Measurements from ENCODE around the gene SHB. TPM values are rescaled to one million over a fixed set of nuclear protein-coding genes. Genes with fewer than 3 reads are reported as not detected.

The SHB gene
- total RNA-seq, 2 experiments from 2014 or later: 2.8 to 3.2 TPM

- no peak overlapping the region for H3K4me3 Mint-ChIP-seq
- DNase-seq: no peak
- ChIA-PET CTCF (no interaction called here), POLR2A (no interaction called here)
- no peaks in the 10 kb centered on the region for H3K9me3 Mint-ChIP-seq
- no peak overlapping the region for H3K27ac Mint-ChIP-seq
- H3K36me3 Mint-ChIP-seq (ENCODE audit: low read depth): no peaks in the 10 kb centered on the region
- ATAC-seq: no peak
- TF ChIP-seq CTCF (IDR thresholded peaks at IDR 0.05): no peak
- H3K27me3 Mint-ChIP-seq: no peaks in the 10 kb centered on the region
- intact Hi-C loops (cut with micrococcal nuclease): no loop called here
- peaks cover 16% of the 10 kb centered on the region for H3K4me1 Mint-ChIP-seq (ENCODE audit: low read depth)
Measured at GRCh38 chr9:38012767-38013450, 56.1 kb downstream of the SHB start.

- H3K9me3 Mint-ChIP-seq: no peaks in the 10 kb centered on the region
- POLR2A ChIA-PET: no interaction called here
- H3K4me3 Mint-ChIP-seq: no peak overlapping the region
- ATAC-seq (no peak), DNase-seq (no peak)
- H3K27ac Mint-ChIP-seq: no peak overlapping the region
- CTCF ChIA-PET: interaction anchor here (1.0 kb wide), 1 partner anchor 76 kb away, joined by 4 read pairs; no protein-coding TSS in a partner anchor
- no peaks in the 10 kb centered on the region for H3K36me3 Mint-ChIP-seq (ENCODE audit: low read depth)
- no peak for TF ChIP-seq CTCF (IDR thresholded peaks at IDR 0.05)
- intact Hi-C loops (cut with micrococcal nuclease): no loop called here
- no peaks in the 10 kb centered on the region for H3K27me3 Mint-ChIP-seq
- peaks cover 24% of the 10 kb centered on the region for H3K4me1 Mint-ChIP-seq (ENCODE audit: low read depth)
Measured at GRCh38 chr9:38011991-38012390, 57.0 kb downstream of the SHB start.

GRCh38 chr9:38010918-38011704 is 57.9 kb downstream of the SHB start:
- no peak for TF ChIP-seq CTCF (IDR thresholded peaks at IDR 0.05)
- H3K4me3 Mint-ChIP-seq: no peak overlapping the region
- DNase-seq (no peak), ATAC-seq (no peak)
- ChIA-PET POLR2A (no interaction called here), CTCF (interaction anchor here (1.0 kb wide), 1 partner anchor 77 kb away, joined by 4 read pairs; no protein-coding TSS in a partner anchor)
- intact Hi-C loops (cut with micrococcal nuclease): no loop called here
- H3K4me1 Mint-ChIP-seq (ENCODE audit: low read depth): peaks cover 26% of the 10 kb centered on the region
- no peaks in the 10 kb centered on the region for H3K9me3 Mint-ChIP-seq
- H3K27ac Mint-ChIP-seq: no peak overlapping the region
- H3K36me3 Mint-ChIP-seq (ENCODE audit: low read depth): no peaks in the 10 kb centered on the region
- H3K27me3 Mint-ChIP-seq: no peaks in the 10 kb centered on the region

- POLR2A ChIA-PET: no interaction called here
- CTCF ChIA-PET: no interaction called here
- Mint-ChIP-seq H3K4me3 (no peak overlapping the region), H3K4me1 (ENCODE audit: low read depth) (peaks cover 26% of the 10 kb centered on the region), H3K36me3 (ENCODE audit: low read depth) (no peaks in the 10 kb centered on the region), H3K27ac (no peak overlapping the region), H3K27me3 (no peaks in the 10 kb centered on the region), H3K9me3 (no peaks in the 10 kb centered on the region)
- intact Hi-C loops (cut with micrococcal nuclease): no loop called here
- DNase-seq (no peak), ATAC-seq (no peak)
- TF ChIP-seq CTCF (IDR thresholded peaks at IDR 0.05): no peak
Measured at GRCh38 chr9:38009990-38010389, 59.0 kb downstream of the SHB start.

- Mint-ChIP-seq H3K4me3 (no peak overlapping the region), H3K27ac (peak overlapping the region; percentile 91), H3K9me3 (no peaks in the 10 kb centered on the region), H3K27me3 (no peaks in the 10 kb centered on the region), H3K4me1 (ENCODE audit: low read depth) (peaks cover 26% of the 10 kb centered on the region), H3K36me3 (ENCODE audit: low read depth) (no peaks in the 10 kb centered on the region)
- POLR2A ChIA-PET: interaction anchor here (0.8 kb wide), 1 partner anchor 8 kb away, joined by 3 read pairs; no protein-coding TSS in a partner anchor
- CTCF ChIA-PET: interaction anchor here (0.6 to 0.8 kb wide), 2 partner anchors 22 to 31 kb away, joined by 3 read pairs; no protein-coding TSS in a partner anchor
- intact Hi-C loops (cut with micrococcal nuclease): no loop called here
- DNase-seq (no peak), ATAC-seq (no peak)
- TF ChIP-seq CTCF (IDR thresholded peaks at IDR 0.05): no peak
Measured at GRCh38 chr9:38009035-38009501, 60.0 kb downstream of the SHB start.
